SK-N-SH treated with all-trans-retinoic acid at 6 μM for 48 hours (cell line): ENCODE data around the gene LIN28B.

Source experiments
- ATAC-seq: fragments of 200-7000 bp; cut with Tn5 transposase; 3 replicates; pipeline ENCODE4 v1.9.1; 2020; ENCODE audit warnings: mild to moderate bottlenecking, moderate library complexity
- ARNTL ChIP-seq: fragments of 450-650 bp; formaldehyde crosslinking; IDR thresholded peaks from 2 replicates; pipeline ENCODE4 v1.5.0; 2020; ENCODE audit warnings: low read depth, mild to moderate bottlenecking, moderate library complexity, borderline replicate concordance
- BACH2 ChIP-seq: fragments of 250-450 bp; sonication (Bioruptor Pico); IDR thresholded peaks from 2 replicates; pipeline ENCODE4 v1.9.0; 2021; ENCODE audit warnings: mild to moderate bottlenecking, borderline replicate concordance
- CSRNP3 ChIP-seq: fragments of 250-450 bp; sonication (Bioruptor Pico); IDR thresholded peaks from 2 replicates; pipeline ENCODE4 v1.5.1; 2021; ENCODE audit warnings: mild to moderate bottlenecking, moderate library complexity
- ESRRG ChIP-seq: fragments of 250-450 bp; sonication (Bioruptor Pico); IDR thresholded peaks from 2 replicates; pipeline ENCODE4 v1.6.1; 2021; ENCODE audit warnings: mild to moderate bottlenecking
- GLIS3 ChIP-seq: fragments of 250-450 bp; sonication (Bioruptor Pico); IDR thresholded peaks from 2 replicates; pipeline ENCODE4 v1.5.0; 2020; ENCODE audit warnings: mild to moderate bottlenecking, moderate library complexity
- OSR1 ChIP-seq: fragments of 250-450 bp; sonication (Bioruptor Pico); IDR thresholded peaks from 2 replicates; pipeline ENCODE4 v1.8.0; 2022; ENCODE audit warnings: moderate library complexity, mild to moderate bottlenecking, inconsistent platforms
- POU6F1 ChIP-seq: fragments of 250-450 bp; sonication (Bioruptor Pico); IDR thresholded peaks from 2 replicates; pipeline ENCODE4 v1.8.0; 2021; ENCODE audit warnings: low read depth, mild to moderate bottlenecking, moderate library complexity, borderline replicate concordance
- PPARA ChIP-seq: fragments of 250-450 bp; sonication (Bioruptor Pico); IDR thresholded peaks from 2 replicates; pipeline ENCODE4 v1.5.0; 2020; ENCODE audit warnings: mild to moderate bottlenecking, borderline replicate concordance
- RARB ChIP-seq: fragments of 250-450 bp; sonication (Bioruptor Pico); IDR thresholded peaks from 2 replicates; pipeline ENCODE4 v1.8.0; 2021; ENCODE audit warnings: mild to moderate bottlenecking, moderate library complexity
- SNAI2 ChIP-seq: fragments of 250-450 bp; sonication (Bioruptor Pico); IDR thresholded peaks from 2 replicates; pipeline ENCODE4 v1.5.0; 2020; ENCODE audit warnings: mild to moderate bottlenecking, moderate library complexity
- TSHZ2 ChIP-seq: fragments of 250-450 bp; sonication (Bioruptor Pico); IDR thresholded peaks from 2 replicates; pipeline ENCODE4 v1.5.0; 2020; ENCODE audit warnings: mild to moderate bottlenecking, moderate library complexity
- ZC3H10 ChIP-seq: fragments of 250-450 bp; sonication (Bioruptor Pico); IDR thresholded peaks from 2 replicates; pipeline ENCODE4 v1.5.1; 2021; ENCODE audit warnings: mild to moderate bottlenecking, moderate library complexity
- ZFP3 ChIP-seq: fragments of 250-450 bp; sonication (Bioruptor Pico); IDR thresholded peaks from 2 replicates; pipeline ENCODE4 v1.5.0; 2020; ENCODE audit warnings: mild to moderate bottlenecking, moderate library complexity
- ZNF8 ChIP-seq: fragments of 450-650 bp; formaldehyde crosslinking; IDR thresholded peaks from 2 replicates; pipeline ENCODE4 v1.5.0; 2020; ENCODE audit warnings: mild to moderate bottlenecking, moderate library complexity
- TF ChIP-seq, protein P1 (sequence below): fragments of 250-450 bp; sonication (Bioruptor Pico); IDR thresholded peaks from 2 replicates; pipeline ENCODE4 v1.8.0; 2020; ENCODE audit warnings: mild to moderate bottlenecking, moderate library complexity, borderline replicate concordance
- TF ChIP-seq, protein P2 (sequence below): fragments of 250-450 bp; sonication (Bioruptor Pico); IDR thresholded peaks from 2 replicates; pipeline ENCODE4 v1.5.1; 2020; ENCODE audit warnings: low read depth, mild to moderate bottlenecking, moderate library complexity

Gene LIN28B, protein sequence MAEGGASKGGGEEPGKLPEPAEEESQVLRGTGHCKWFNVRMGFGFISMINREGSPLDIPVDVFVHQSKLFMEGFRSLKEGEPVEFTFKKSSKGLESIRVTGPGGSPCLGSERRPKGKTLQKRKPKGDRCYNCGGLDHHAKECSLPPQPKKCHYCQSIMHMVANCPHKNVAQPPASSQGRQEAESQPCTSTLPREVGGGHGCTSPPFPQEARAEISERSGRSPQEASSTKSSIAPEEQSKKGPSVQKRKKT

DNA sequence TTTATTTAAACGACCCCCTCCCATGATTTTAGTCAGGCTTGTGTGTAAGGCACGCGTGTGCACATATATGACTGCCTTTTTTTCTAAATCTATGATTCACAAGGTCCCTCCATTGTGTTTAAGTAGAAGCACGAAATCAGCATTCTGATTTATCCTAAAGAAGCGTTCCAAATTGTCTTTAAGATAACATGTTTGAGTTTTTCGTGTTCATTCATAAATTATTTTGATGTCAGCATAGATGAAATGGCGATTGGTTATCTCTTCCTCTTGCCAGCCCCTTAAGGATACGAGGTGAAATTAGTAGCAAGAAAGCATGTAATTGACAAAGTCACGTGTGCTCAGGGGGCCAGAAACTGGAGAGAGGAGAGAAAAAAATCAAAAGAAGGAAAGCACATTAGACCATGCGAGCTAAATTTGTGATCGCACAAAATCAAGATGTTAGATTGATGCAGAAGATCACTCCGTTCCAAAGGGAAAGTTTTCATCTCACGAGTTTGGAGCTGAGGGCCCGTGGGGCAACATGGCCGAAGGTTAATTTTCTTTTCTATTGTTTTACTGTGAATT is at the start of gene LIN28B:
TSS of gene LIN28B (plus strand) at position 377 of the 564 bp plus-strand sequence. CDS start at position 521, 144 bp downstream.
- peak; percentile 46 for ATAC-seq
- TF ChIP-seq ZNF8 (CRISPR knock-in tag) (no peak), PPARA (CRISPR knock-in tag) (no peak), ZFP3 (CRISPR knock-in tag) (no peak), ARNTL (no peak), RARB (CRISPR knock-in tag) (no peak)
- TF ChIP-seq, protein P1, sequence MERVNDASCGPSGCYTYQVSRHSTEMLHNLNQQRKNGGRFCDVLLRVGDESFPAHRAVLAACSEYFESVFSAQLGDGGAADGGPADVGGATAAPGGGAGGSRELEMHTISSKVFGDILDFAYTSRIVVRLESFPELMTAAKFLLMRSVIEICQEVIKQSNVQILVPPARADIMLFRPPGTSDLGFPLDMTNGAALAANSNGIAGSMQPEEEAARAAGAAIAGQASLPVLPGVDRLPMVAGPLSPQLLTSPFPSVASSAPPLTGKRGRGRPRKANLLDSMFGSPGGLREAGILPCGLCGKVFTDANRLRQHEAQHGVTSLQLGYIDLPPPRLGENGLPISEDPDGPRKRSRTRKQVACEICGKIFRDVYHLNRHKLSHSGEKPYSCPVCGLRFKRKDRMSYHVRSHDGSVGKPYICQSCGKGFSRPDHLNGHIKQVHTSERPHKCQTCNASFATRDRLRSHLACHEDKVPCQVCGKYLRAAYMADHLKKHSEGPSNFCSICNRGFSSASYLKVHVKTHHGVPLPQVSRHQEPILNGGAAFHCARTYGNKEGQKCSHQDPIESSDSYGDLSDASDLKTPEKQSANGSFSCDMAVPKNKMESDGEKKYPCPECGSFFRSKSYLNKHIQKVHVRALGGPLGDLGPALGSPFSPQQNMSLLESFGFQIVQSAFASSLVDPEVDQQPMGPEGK (CRISPR knock-in tag) = no peak

- ATAC-seq = no peak
- TF ChIP-seq, protein P1 (CRISPR knock-in tag) = no peak
- TF ChIP-seq SNAI2 (no peak), POU6F1 (CRISPR knock-in tag) (no peak)
- TF ChIP-seq, all 23 proteins: peak for 0
Observed at GRCh38 chr6:104908031-104908887, 48.6 kb upstream of the LIN28B start.

DNA sequence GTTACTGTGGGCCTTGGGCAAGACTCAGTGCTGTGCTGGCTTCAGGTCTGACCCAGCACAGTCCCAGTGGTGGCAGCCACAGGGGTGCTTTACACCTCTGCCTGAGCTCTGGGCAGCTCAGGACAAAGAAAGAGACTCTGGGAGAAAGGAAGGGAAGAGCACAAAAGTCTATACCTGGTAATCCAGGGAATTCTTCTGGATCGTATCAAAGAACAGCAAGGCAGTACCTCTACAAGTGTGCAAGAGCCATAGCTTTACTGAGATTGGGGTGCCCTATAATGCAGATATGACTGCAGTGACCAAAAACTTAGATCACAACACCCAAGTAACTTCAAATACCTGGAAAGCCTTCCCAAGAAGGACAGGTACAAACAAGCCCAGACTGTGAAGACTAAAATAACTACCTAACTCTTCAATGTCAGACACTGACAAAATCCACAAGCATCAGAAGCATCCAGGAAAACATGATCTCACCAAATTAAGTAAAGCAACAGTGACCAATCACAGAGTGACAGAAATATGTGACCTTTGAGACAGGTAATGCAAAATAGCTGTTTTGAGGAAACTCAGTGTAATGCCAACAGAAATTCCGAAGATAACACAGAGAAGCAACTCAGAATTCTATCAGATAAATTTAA is 47.9 kb upstream of the LIN28B start:
- ATAC-seq = no peak
- TF ChIP-seq BACH2 (CRISPR knock-in tag) (no peak), CSRNP3 (no peak), TSHZ2 (no peak), RARB (CRISPR knock-in tag) (no peak), PPARA (CRISPR knock-in tag) (no peak)
- TF ChIP-seq, all 23 proteins: peak for 0

DNA sequence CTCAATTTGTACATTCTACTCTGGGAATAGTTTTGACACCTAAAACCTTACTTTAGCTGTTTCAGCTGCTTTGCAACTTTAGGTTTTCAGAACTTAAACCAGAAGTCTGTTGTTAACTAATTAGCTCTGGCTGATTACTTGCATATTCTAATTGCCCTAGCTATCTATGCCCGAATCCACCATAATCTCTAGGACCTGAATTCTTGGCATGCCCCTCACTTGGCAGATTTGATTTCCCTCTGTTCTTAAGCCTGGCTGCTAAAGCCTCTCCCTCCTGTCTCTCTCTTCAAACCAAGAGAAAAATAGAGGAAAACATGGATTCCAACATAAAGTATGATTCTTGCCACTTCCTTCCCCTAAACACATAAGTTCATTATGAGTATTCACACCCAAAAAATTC is 35.0 kb upstream of the LIN28B start:
- no peak for ATAC-seq
- TF ChIP-seq OSR1 (CRISPR knock-in tag) (no peak), POU6F1 (CRISPR knock-in tag) (no peak), ESRRG (CRISPR knock-in tag) (no peak), CSRNP3 (no peak), GLIS3 (CRISPR knock-in tag) (no peak), ZC3H10 (CRISPR knock-in tag) (no peak), ZNF8 (CRISPR knock-in tag) (no peak)
- TF ChIP-seq, protein P2, sequence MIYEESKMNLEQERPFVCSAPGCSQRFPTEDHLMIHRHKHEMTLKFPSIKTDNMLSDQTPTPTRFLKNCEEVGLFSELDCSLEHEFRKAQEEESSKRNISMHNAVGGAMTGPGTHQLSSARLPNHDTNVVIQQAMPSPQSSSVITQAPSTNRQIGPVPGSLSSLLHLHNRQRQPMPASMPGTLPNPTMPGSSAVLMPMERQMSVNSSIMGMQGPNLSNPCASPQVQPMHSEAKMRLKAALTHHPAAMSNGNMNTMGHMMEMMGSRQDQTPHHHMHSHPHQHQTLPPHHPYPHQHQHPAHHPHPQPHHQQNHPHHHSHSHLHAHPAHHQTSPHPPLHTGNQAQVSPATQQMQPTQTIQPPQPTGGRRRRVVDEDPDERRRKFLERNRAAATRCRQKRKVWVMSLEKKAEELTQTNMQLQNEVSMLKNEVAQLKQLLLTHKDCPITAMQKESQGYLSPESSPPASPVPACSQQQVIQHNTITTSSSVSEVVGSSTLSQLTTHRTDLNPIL (CRISPR knock-in tag) = no peak
